GM03348 (cell line): Measurements from ENCODE around the gene KRTAP4-16.
"Not testable (repeated sequence)": the region's sequence is repeated elsewhere in the genome, so short reads cannot be mapped to it uniquely, and the experiment has no call there.

ENCODE experiments used
- DNase-seq: peaks from one replicate; pipeline ENCODE4 v3.0.0; 2012; ENCODE audit warnings: low spot score

Gene KRTAP4-16

GRCh38 chr17:41101586-41102259, at the start of gene KRTAP4-16:
Gene KRTAP4-16 (minus strand): TSS chr17:41102209. CDS start chr17:41102209, 0 bp downstream.
- DNase-seq: no peak

GRCh38 chr17:41151525-41151924, 49.5 kb upstream of the KRTAP4-16 start:
- no peak for DNase-seq

- no peak for DNase-seq
These were observed 48.0 kb upstream of the KRTAP4-16 start for GRCh38 chr17:41150026-41150425.

GRCh38 chr17:41149652-41149985, 47.6 kb upstream of the KRTAP4-16 start, which contains the start of gene KRTAP4-5:
Gene KRTAP4-5 (minus strand): TSS chr17:41149825. CDS start chr17:41149767, 58 bp downstream.
- no peak for DNase-seq

GRCh38 chr17:41148971-41149651, 47.1 kb upstream of the KRTAP4-16 start:
- not testable (repeated sequence) for DNase-seq

- DNase-seq: no peak
These were observed 45.7 kb upstream of the KRTAP4-16 start for GRCh38 chr17:41147531-41148204.

- no peak for DNase-seq
These were observed 43.3 kb upstream of the KRTAP4-16 start for GRCh38 chr17:41145261-41145660.

- DNase-seq: no peak
These were observed 42.8 kb upstream of the KRTAP4-16 start for GRCh38 chr17:41144846-41145245.

GRCh38 chr17:41141361-41141760, 39.4 kb upstream of the KRTAP4-16 start:
- no peak for DNase-seq

GRCh38 chr17:41140360-41141131, 38.5 kb upstream of the KRTAP4-16 start, which contains the start of gene KRTAP4-6:
Gene KRTAP4-6 (minus strand): TSS chr17:41140544. CDS start chr17:41140487, 57 bp downstream.
- peak; percentile 54 for DNase-seq

- not testable (repeated sequence) for DNase-seq
These were observed 37.9 kb upstream of the KRTAP4-16 start for GRCh38 chr17:41139865-41140264.

GRCh38 chr17:41133880-41134735, 32.1 kb upstream of the KRTAP4-16 start:
- DNase-seq: no peak

- no peak for DNase-seq
These were observed 30.0 kb upstream of the KRTAP4-16 start for GRCh38 chr17:41131979-41132378.

GRCh38 chr17:41127371-41127770, 25.4 kb upstream of the KRTAP4-16 start:
- DNase-seq: no peak

GRCh38 chr17:41126412-41126811, 24.4 kb upstream of the KRTAP4-16 start:
- no peak for DNase-seq

GRCh38 chr17:41125064-41125463, 23.1 kb upstream of the KRTAP4-16 start:
- DNase-seq: no peak

GRCh38 chr17:41123991-41124371, 22.0 kb upstream of the KRTAP4-16 start, which contains the start of gene KRTAP4-12:
Gene KRTAP4-12 (minus strand): TSS chr17:41124182. CDS start chr17:41124122, 60 bp downstream.
- DNase-seq: not testable (repeated sequence)

GRCh38 chr17:41123292-41123990, 21.4 kb upstream of the KRTAP4-16 start:
- DNase-seq: not testable (repeated sequence)

- no peak for DNase-seq
These were observed 19.7 kb upstream of the KRTAP4-16 start for GRCh38 chr17:41121742-41122141.
